Sigmoid colon (tissue), 4 donors: ENCODE measurements around the gene MIER3.

Experiments
- EP300 ChIP-seq, 4 donors: sonication (generic); formaldehyde crosslinking; IDR thresholded peaks; one replicate each; pipeline ENCODE4 v1.6.1; 2017; ENCODE audit warnings: antibody characterized with exemption in 4 of 4
- TF ChIP-seq, protein P1 (sequence below), 4 experiments: fragments of 450-650 bp in 3 of 4; fragments of 200-600 bp in 1 of 4; IDR thresholded peaks; one replicate each; pipeline ENCODE4 v1.5.1; 2016 to 2019; ENCODE audit warnings: antibody characterized with exemption in 4 of 4, mild to moderate bottlenecking in 3 of 4, moderate library complexity in 2 of 4

DNA sequence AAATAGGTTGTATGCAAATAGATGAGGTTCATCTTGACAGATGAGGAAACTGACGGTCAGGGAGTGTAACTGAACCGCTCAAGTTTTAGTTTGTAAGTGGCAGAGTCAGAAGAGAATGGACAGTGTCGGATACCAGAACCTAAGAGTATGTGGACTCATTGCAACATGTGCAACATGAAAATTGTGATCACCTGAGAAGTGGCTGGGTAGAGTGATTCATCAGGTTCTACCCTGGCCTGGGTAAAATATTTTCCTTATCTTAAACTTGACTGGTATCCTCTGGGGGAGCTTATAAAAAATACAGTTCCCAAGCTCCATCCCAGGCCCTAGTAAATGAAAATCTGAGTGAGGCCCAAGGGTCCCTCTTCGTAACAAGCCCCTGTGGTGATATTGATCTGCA is 35.2 kb upstream of the MIER3 start:
- TF ChIP-seq, protein P1, sequence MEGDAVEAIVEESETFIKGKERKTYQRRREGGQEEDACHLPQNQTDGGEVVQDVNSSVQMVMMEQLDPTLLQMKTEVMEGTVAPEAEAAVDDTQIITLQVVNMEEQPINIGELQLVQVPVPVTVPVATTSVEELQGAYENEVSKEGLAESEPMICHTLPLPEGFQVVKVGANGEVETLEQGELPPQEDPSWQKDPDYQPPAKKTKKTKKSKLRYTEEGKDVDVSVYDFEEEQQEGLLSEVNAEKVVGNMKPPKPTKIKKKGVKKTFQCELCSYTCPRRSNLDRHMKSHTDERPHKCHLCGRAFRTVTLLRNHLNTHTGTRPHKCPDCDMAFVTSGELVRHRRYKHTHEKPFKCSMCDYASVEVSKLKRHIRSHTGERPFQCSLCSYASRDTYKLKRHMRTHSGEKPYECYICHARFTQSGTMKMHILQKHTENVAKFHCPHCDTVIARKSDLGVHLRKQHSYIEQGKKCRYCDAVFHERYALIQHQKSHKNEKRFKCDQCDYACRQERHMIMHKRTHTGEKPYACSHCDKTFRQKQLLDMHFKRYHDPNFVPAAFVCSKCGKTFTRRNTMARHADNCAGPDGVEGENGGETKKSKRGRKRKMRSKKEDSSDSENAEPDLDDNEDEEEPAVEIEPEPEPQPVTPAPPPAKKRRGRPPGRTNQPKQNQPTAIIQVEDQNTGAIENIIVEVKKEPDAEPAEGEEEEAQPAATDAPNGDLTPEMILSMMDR (IDR thresholded peaks at IDR 0.05): no peak
- TF ChIP-seq EP300 (IDR thresholded peaks at IDR 0.05): no peak
